Prostate gland (tissue), 2 donors: ENCODE measurements around the gene SLC49A4. TPM values are rescaled to one million over a fixed set of nuclear protein-coding genes. Genes with fewer than 3 reads are reported as not detected.

Experiments used
- DNase-seq: peaks from one replicate; pipeline ENCODE4 v3.0.0-alpha.2; 2019; ENCODE audit warnings: low spot score
- H3K27ac ChIP-seq, 2 donors: fragments of 200-600 bp; sonication (generic); 2 replicates each; pipeline ENCODE4 v1.5.1; 2017 to 2019
- H3K27me3 ChIP-seq: fragments of 200-600 bp; sonication (generic); replicated peaks from 2 replicates; pipeline ENCODE4 v1.5.1; 2019; ENCODE audit not compliant: insufficient read depth
- H3K36me3 ChIP-seq, 2 donors: fragments of 200-600 bp; sonication (generic); 1 replicate in 1 of 2; 2 replicates in 1 of 2; pipeline versions ENCODE4 v1.5.1 to v1.8.1; 2017 to 2019
- H3K4me1 ChIP-seq: fragments of 200-600 bp; sonication (generic); replicated peaks from 2 replicates; pipeline ENCODE4 v1.5.1; 2019
- H3K4me3 ChIP-seq, 2 donors: fragments of 200-600 bp; sonication (generic); 2 replicates each; pipeline ENCODE4 v1.5.1; 2017 to 2019
- H3K9me3 ChIP-seq: fragments of 200-600 bp; sonication (generic); 2 replicates; pipeline ENCODE4 v1.5.1; 2017
- CTCF ChIP-seq, 4 experiments: fragments of 200-600 bp in 2 of 4; fragments of 450-650 bp in 2 of 4; sonication (generic) in 2 of 4; IDR thresholded peaks; 1 replicate in 3 of 4; 2 replicates in 1 of 4; pipeline ENCODE4 v1.5.1; 2016 to 2019; ENCODE audit warnings: antibody characterized with exemption in 4 of 4, mild to moderate bottlenecking in 2 of 4, moderate library complexity in 2 of 4
- POLR2A ChIP-seq: fragments of 450-650 bp; IDR thresholded peaks from one replicate; pipeline ENCODE4 v1.6.1; 2016; ENCODE audit warnings: antibody characterized with exemption, mild to moderate bottlenecking
- POLR2AphosphoS5 ChIP-seq: sonication (generic); formaldehyde crosslinking; IDR thresholded peaks from one replicate; pipeline ENCODE4 v1.6.1; 2017; ENCODE audit warnings: antibody characterized with exemption
- WGBS: methylation state at CpG from one replicate; pipeline ENCODE4 v1.1.5; 2018; 5-methylcytosine and 5-hydroxymethylcytosine counted together
- intact Hi-C: fragments of 100-400 bp; cut with DNase I; formaldehyde crosslinking; loops from one replicate; pipeline ENCODE4 v1.14.2; 2022
- total RNA-seq, 2 donors: library from RNA; depleted of rRNA; stranded (reverse); fragments of >200 nt; gene quantifications; one replicate each; pipeline ENCODE4 v1.1.0, GENCODE V29; 2016

SLC49A4 gene
- total RNA-seq, 2 donors from 2014 or later = 26.7 to 34.7 TPM

- Histone ChIP-seq H3K27ac (no peak overlapping the region), H3K4me3 (no peak overlapping the region), H3K27me3 (peaks cover 11% of the 10 kb centered on the region), H3K36me3 (no peaks in the 10 kb centered on the region), H3K9me3 (no peaks in the 10 kb centered on the region), H3K4me1 (no peaks in the 10 kb centered on the region)
- intact Hi-C loops = no loop called here
- no peak for TF ChIP-seq POLR2AphosphoS5
- no peak for DNase-seq
- 73% methylated on average over 6 of the region's 6 CpGs for WGBS
Measured at GRCh38 chr3:122916580-122916979, 121.7 kb downstream of the SLC49A4 start.

GRCh38 chr3:122917412-122917811 is 122.5 kb downstream of the SLC49A4 start:
- TF ChIP-seq POLR2A = no peak
- TF ChIP-seq CTCF (IDR thresholded peaks at IDR 0.05) = no peak
- no peak for TF ChIP-seq POLR2AphosphoS5
- no peaks in the 10 kb centered on the region for H3K36me3 ChIP-seq
- no peaks in the 10 kb centered on the region for H3K9me3 ChIP-seq
- no peak overlapping the region for H3K4me3 ChIP-seq
- DNase-seq = no peak
- peaks cover 7% of the 10 kb centered on the region for H3K27me3 ChIP-seq
- H3K27ac ChIP-seq = no peak overlapping the region
- 93% methylated on average over 4 of the region's 4 CpGs for WGBS
- no peaks in the 10 kb centered on the region for H3K4me1 ChIP-seq
- intact Hi-C loops = no loop called here

DNA sequence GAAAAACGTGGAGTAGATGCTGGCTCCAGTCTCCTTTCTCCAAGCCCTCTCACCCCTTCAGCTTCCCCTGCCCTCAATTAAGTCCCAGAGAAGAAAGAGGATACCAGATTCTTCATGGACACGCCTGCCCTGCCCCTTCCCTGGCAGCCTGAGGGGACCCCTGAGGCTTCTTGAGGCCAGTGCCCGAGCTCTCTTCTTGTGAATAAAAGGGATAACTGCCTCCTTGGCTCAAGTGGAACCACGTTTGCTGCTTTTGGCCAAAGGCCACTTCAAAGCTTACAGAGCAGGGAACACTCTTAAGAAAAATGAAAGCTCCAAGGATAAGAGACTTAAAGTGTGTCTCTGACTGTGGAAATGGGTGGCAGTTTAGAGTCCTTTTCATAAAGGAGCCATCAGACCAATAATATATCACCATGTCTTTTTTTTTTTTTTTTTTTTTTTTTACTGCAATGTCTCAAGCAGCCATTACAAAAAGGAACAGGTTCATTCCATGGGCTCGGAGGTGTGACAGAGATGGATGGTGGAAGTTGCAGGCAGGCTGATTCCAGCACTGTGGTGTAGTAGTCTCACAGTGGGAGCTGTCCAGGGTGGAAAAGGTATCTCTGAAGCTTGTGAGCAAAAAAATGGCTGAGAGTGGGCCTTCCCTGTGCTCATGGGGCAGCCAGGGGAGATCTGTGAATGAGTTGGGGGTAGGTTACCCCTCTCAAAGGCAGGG is 123.9 kb downstream of the SLC49A4 start:
- peaks cover 5% of the 10 kb centered on the region for H3K27me3 ChIP-seq
- intact Hi-C loops = no loop called here
- TF ChIP-seq CTCF (IDR thresholded peaks at IDR 0.05) (no peak), POLR2A (no peak), POLR2AphosphoS5 (no peak)

GRCh38 chr3:122919291-122919610 is 124.4 kb downstream of the SLC49A4 start:
- H3K27me3 ChIP-seq = peaks cover 5% of the 10 kb centered on the region
- no peaks in the 10 kb centered on the region for H3K36me3 ChIP-seq
- no peaks in the 10 kb centered on the region for H3K4me1 ChIP-seq
- intact Hi-C loops = no loop called here
- 91% methylated on average over 3 of the region's 3 CpGs for WGBS
- H3K27ac ChIP-seq = no peak overlapping the region
- no peak for DNase-seq
- no peaks in the 10 kb centered on the region for H3K9me3 ChIP-seq
- H3K4me3 ChIP-seq = no peak overlapping the region
- TF ChIP-seq POLR2AphosphoS5 (no peak), CTCF (IDR thresholded peaks at IDR 0.05) (no peak), POLR2A (no peak)

More for the DNA sequence above, 123.9 kb downstream of the SLC49A4 start:
- whole genome bisulfite sequencing = 43% methylated on average over 5 of the region's 5 CpGs
- H3K27ac ChIP-seq = no peak overlapping the region
- no peak overlapping the region for H3K4me3 ChIP-seq
- H3K4me1 ChIP-seq = no peaks in the 10 kb centered on the region
- DNase-seq = no peak
- H3K36me3 ChIP-seq = no peaks in the 10 kb centered on the region
- no peaks in the 10 kb centered on the region for H3K9me3 ChIP-seq

- WGBS = 86% methylated on average over 6 of the region's 6 CpGs
- H3K27me3 ChIP-seq = peaks cover 5% of the 10 kb centered on the region
- DNase-seq = no peak
Measured at GRCh38 chr3:122920986-122921385, 126.1 kb downstream of the SLC49A4 start.

More at GRCh38 chr3:122920986-122921385, 126.1 kb downstream of the SLC49A4 start:
- no peak overlapping the region for H3K27ac ChIP-seq
- intact Hi-C loops = no loop called here
- TF ChIP-seq CTCF (IDR thresholded peaks at IDR 0.05) (no peak), POLR2A (no peak), POLR2AphosphoS5 (no peak)
- H3K4me3 ChIP-seq = no peak overlapping the region
- no peaks in the 10 kb centered on the region for H3K9me3 ChIP-seq
- H3K4me1 ChIP-seq = no peaks in the 10 kb centered on the region
- H3K36me3 ChIP-seq = no peaks in the 10 kb centered on the region
